DOHH2 (cell line): ENCODE results near the gene TCF20.

Source experiments
- CTCF ChIP-seq: fragments of 200-600 bp; sonication (generic); IDR thresholded peaks from one replicate; pipeline ENCODE4 v1.5.1; 2014; ENCODE audit warnings: antibody characterized with exemption, mild to moderate bottlenecking, low read depth, low read length; ENCODE audit not compliant: poor library complexity, severe bottlenecking
- EZH2phosphoT487 ChIP-seq: fragments of 200-600 bp; sonication (generic); IDR thresholded peaks from 2 replicates; pipeline ENCODE4 v1.6.1; 2017; ENCODE audit warnings: borderline replicate concordance, mild to moderate bottlenecking, antibody characterized with exemption, low read length, moderate library complexity, mixed read lengths

GRCh38 chr22:42262964-42263363 is 7.5 kb downstream of the TCF20 start:
- TF ChIP-seq CTCF = no peak
- no peak for TF ChIP-seq EZH2phosphoT487
